B cell (primary cell): ENCODE data around the gene NTM. TPM values are rescaled to one million over a fixed set of nuclear protein-coding genes. Genes with fewer than 3 reads are reported as not detected.

ENCODE experiments used
- ATAC-seq: fragments of 200-7000 bp; cut with Tn5 transposase; one replicate; pipeline ENCODE4 v1.10.0; 2021; ENCODE audit warnings: low read depth, mild to moderate bottlenecking, moderate number of reproducible peaks, moderate library complexity
- CTCF ChIA-PET: fragments of 350-600 bp; sonication (Branson Sonifier 250); formaldehyde crosslinking; loops from one replicate; lab custom pipeline; 2021; ENCODE audit warnings: antibody characterized with exemption, inconsistent platforms; lab: Charles Lee
- POLR2A ChIA-PET: fragments of 350-600 bp; sonication (Branson Sonifier 250); formaldehyde crosslinking; loops from one replicate; lab custom pipeline; 2021; ENCODE audit warnings: antibody characterized with exemption; lab: Charles Lee
- DNase-seq: peaks from one replicate; pipeline ENCODE4 v3.0.0; 2013
- H2AFZ ChIP-seq: 2 replicates; pipeline ENCODE4 v1.6.1; 2012; ENCODE audit warnings: mild to moderate bottlenecking, low read depth, low read length; ENCODE audit not compliant: insufficient read depth, poor library complexity, severe bottlenecking
- H3K27ac ChIP-seq, 2 donors: 1 replicate in 1 of 2; 2 replicates in 1 of 2; pipeline ENCODE4 v1.5.1; 2012 to 2013; ENCODE audit warnings: low read length in 2 of 2, mild to moderate bottlenecking in 2 of 2, moderate library complexity in 1 of 2
- H3K27me3 ChIP-seq, 4 experiments: fragments of 200-600 bp in 1 of 4; sonication (generic) in 1 of 4; replicated peaks in 1 of 4; 1 replicate in 2 of 4; 2 replicates in 2 of 4; pipeline versions ENCODE4 v1.6.1 to v1.7.0; 2013 to 2016; ENCODE audit warnings: low read length in 3 of 4, mild to moderate bottlenecking in 2 of 4, mixed read lengths in 1 of 4, moderate library complexity in 1 of 4; ENCODE audit not compliant: insufficient read depth in 4 of 4, control insufficient read depth in 3 of 4; ENCODE audit errors: control extremely low read depth in 1 of 4
- H3K36me3 ChIP-seq, 2 experiments: replicated peaks in 1 of 2; 1 replicate in 1 of 2; 2 replicates in 1 of 2; pipeline versions ENCODE4 v1.6.1 to v1.7.1; 2013; ENCODE audit warnings: low read length in 1 of 2; ENCODE audit not compliant: insufficient read depth in 2 of 2, control insufficient read depth in 1 of 2; ENCODE audit errors: control extremely low read depth in 1 of 2, extremely low read depth in 1 of 2
- H3K4me1 ChIP-seq, 2 donors: fragments of 200-600 bp in 1 of 2; sonication (generic) in 1 of 2; 1 replicate in 1 of 2; 2 replicates in 1 of 2; pipeline versions ENCODE4 v1.5.1 to v1.6.1; 2013 to 2017; ENCODE audit warnings: low read length in 2 of 2; ENCODE audit not compliant: control insufficient read depth in 2 of 2, insufficient read depth in 2 of 2
- H3K4me2 ChIP-seq: replicated peaks from 2 replicates; pipeline ENCODE3; 2012; ENCODE audit warnings: mild to moderate bottlenecking, low read depth, low read length; ENCODE audit not compliant: poor library complexity, severe bottlenecking
- H3K4me3 ChIP-seq, 5 experiments: fragments of 200-600 bp in 1 of 5; sonication (generic) in 1 of 5; 1 replicate in 3 of 5; 2 replicates in 2 of 5; pipeline versions ENCODE4 v1.5.1 to v1.7.0; 2011 to 2016; ENCODE audit warnings: low read length in 4 of 5, mild to moderate bottlenecking in 4 of 5, low read depth in 2 of 5, control low read depth in 1 of 5, moderate library complexity in 1 of 5; ENCODE audit not compliant: insufficient read depth in 1 of 5; ENCODE audit errors: control extremely low read depth in 1 of 5, extremely low read depth in 1 of 5
- H3K79me2 ChIP-seq: fragments of 200-600 bp; sonication (generic); one replicate; pipeline ENCODE4 v1.6.0; 2016; ENCODE audit warnings: low read length; ENCODE audit not compliant: control insufficient read depth, insufficient read depth
- H3K9ac ChIP-seq: fragments of 200-600 bp; sonication (generic); 2 replicates; pipeline ENCODE4 v1.6.1; 2017; ENCODE audit warnings: mild to moderate bottlenecking, low read length, moderate library complexity
- H3K9me3 ChIP-seq, 3 donors: one replicate each; pipeline versions ENCODE4 v1.6.1 to v1.7.1; 2013; ENCODE audit warnings: low read length in 2 of 3; ENCODE audit not compliant: control insufficient read depth in 2 of 3, insufficient read depth in 1 of 3; ENCODE audit errors: control extremely low read depth in 1 of 3
- H4K20me1 ChIP-seq: 2 replicates; pipeline ENCODE4 v1.6.0; 2012; ENCODE audit warnings: mild to moderate bottlenecking, low read length; ENCODE audit not compliant: insufficient read depth, control insufficient read depth, poor library complexity, severe bottlenecking
- H3K27ac Mint-ChIP-seq: one replicate; pipeline ENCODE4 v1.8.0; 2021; ENCODE audit warnings: mixed read lengths
- H3K27me3 Mint-ChIP-seq: one replicate; pipeline ENCODE4 v1.8.0; 2021; ENCODE audit warnings: mixed read lengths
- H3K4me1 Mint-ChIP-seq: one replicate; pipeline ENCODE4 v1.8.0; 2021; ENCODE audit warnings: mixed read lengths
- H3K4me3 Mint-ChIP-seq: one replicate; pipeline ENCODE4 v1.8.0; 2021; ENCODE audit warnings: mixed read lengths
- H3K9me3 Mint-ChIP-seq: one replicate; pipeline ENCODE4 v1.8.0; 2022; ENCODE audit warnings: mixed read lengths; ENCODE audit not compliant: insufficient read depth
- CTCF ChIP-seq: fragments of 200-600 bp; IDR thresholded peaks from one replicate; pipeline ENCODE4 v1.8.0; 2022; ENCODE audit warnings: antibody characterized with exemption, mild to moderate bottlenecking
- EZH2 ChIP-seq: IDR thresholded peaks from 2 replicates; pipeline ENCODE4 v1.6.1; 2012; ENCODE audit warnings: borderline replicate concordance, low read depth, mild to moderate bottlenecking, moderate library complexity, low read length; ENCODE audit not compliant: insufficient read depth, poor library complexity, severe bottlenecking
- WGBS: methylation state at CpG from one replicate; pipeline ENCODE4 v1.1.5; 2013; ENCODE audit warnings: missing lambda C conversion rate; ENCODE audit not compliant: insufficient coverage; 5-methylcytosine and 5-hydroxymethylcytosine counted together
- intact Hi-C: fragments of 100-400 bp; cut with micrococcal nuclease; formaldehyde crosslinking; loops from one replicate; pipeline ENCODE4 v1.10.0; 2022
- polyA plus RNA-seq: library from polyadenylated mRNA; depleted of rRNA; stranded (reverse); fragments of >200 nt; gene quantifications from 2 replicates; pipeline ENCODE4 v1.2.3, GENCODE V29; 2012
- total RNA-seq, 2 donors: library from RNA; stranded (reverse); fragments of 120-200 nt in 1 of 2; gene quantifications; 1 replicate in 1 of 2; 2 replicates in 1 of 2; pipeline versions ENCODE4 v1.2.3 to v1.2.4, GENCODE V29; 2013 to 2022

NTM gene
- total and polyA plus RNA-seq, 2 donors (not counting 1 experiment from before 2014, with no cell fraction given) = not detected

DNA sequence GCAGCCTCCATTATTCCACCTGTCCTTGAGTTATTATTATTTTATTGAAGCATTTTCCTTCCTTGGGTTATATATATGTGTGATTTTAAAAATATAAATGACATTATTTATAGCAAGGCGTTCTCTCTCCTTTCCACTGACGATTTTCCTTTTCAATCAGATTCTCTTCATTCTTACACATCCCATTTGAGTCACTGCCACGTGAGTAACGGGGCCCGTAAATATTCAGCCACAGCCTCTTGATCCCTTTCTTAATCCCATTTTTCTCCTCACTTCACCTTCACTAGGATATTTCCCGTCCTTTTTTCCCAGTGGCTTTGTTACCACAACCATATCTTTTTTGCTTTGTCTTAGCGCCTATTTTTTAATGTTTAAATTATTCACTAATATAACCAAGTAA, 396.2 kb downstream of the NTM start:
- Mint-ChIP-seq H3K9me3 (no peaks in the 10 kb centered on the region), H3K4me3 (no peak overlapping the region), H3K27me3 (no peaks in the 10 kb centered on the region), H3K4me1 (no peaks in the 10 kb centered on the region), H3K27ac (no peak overlapping the region)
- Histone ChIP-seq H3K27me3 (no peaks in the 10 kb centered on the region), H3K4me2 (no peak overlapping the region), H4K20me1 (no peaks in the 10 kb centered on the region), H3K4me3 (no peak overlapping the region), H3K36me3 (no peaks in the 10 kb centered on the region), H3K9ac (no peak overlapping the region), H2AFZ (no peak overlapping the region), H3K9me3 (peaks cover 0 to 4% (median 0%) of the 10 kb centered on the region in 3 donors), H3K4me1 (no peaks in the 10 kb centered on the region), H3K27ac (no peak overlapping the region), H3K79me2 (no peaks in the 10 kb centered on the region)
- DNase-seq (no peak), ATAC-seq (no peak)
- POLR2A ChIA-PET = no interaction called here
- intact Hi-C loops = no loop called here
- TF ChIP-seq CTCF (no peak), EZH2 (no peak)
- CTCF ChIA-PET = no interaction called here
- WGBS = 100% methylated on average over 4 of the region's 7 CpGs

DNA sequence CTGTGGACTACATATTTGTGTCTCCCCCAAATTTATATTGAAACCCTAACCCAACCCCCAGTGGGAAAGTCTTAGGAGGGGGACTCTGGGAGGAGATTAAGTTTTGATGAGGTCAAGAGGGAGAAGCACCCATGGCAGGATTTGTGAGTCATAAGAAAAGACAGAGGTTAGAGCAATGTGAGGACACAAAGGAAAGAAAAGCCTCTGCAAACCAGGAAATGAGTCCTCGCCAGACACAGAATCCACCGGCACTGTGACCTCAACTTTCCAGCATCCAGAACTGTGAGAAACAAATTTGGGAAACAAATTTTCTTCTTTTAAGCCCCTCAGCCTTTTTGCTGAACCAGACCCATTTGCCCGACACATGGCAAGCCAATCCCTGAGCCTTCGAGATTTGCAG, 397.0 kb downstream of the NTM start:
- Histone ChIP-seq H3K27me3 (no peaks in the 10 kb centered on the region), H2AFZ (no peak overlapping the region), H3K36me3 (no peaks in the 10 kb centered on the region), H3K9me3 (peaks cover 0 to 4% (median 0%) of the 10 kb centered on the region in 3 donors), H3K4me3 (no peak overlapping the region), H3K4me2 (no peak overlapping the region), H3K9ac (no peak overlapping the region), H3K27ac (no peak overlapping the region), H3K79me2 (no peaks in the 10 kb centered on the region), H3K4me1 (no peaks in the 10 kb centered on the region), H4K20me1 (no peaks in the 10 kb centered on the region)
- Mint-ChIP-seq H3K27me3 (no peaks in the 10 kb centered on the region), H3K9me3 (no peaks in the 10 kb centered on the region), H3K4me1 (no peaks in the 10 kb centered on the region), H3K27ac (no peak overlapping the region), H3K4me3 (no peak overlapping the region)
- intact Hi-C loops = no loop called here
- 89% methylated on average over 4 of the region's 4 CpGs for WGBS
- no peak for ATAC-seq
- no peak for DNase-seq
- CTCF ChIA-PET = no interaction called here
- POLR2A ChIA-PET = no interaction called here
- TF ChIP-seq CTCF = no peak
- TF ChIP-seq EZH2 = no peak
